Keratinocyte (primary cell): ENCODE data around the gene MS4A18. TPM values are rescaled to one million over a fixed set of nuclear protein-coding genes. Genes with fewer than 3 reads are reported as not detected.

Experiments
- DNase-seq: peaks from one replicate; pipeline ENCODE4 v3.0.0-alpha.2; 2011; ENCODE audit warnings: low read depth, missing footprints, low spot score
- FAIRE-seq: peaks from 2 replicates; lab custom pipeline; 2011; peaks lifted over from hg19 to GRCh38; lab: Jason Lieb, UNC
- H2AFZ ChIP-seq: 2 replicates; pipeline ENCODE4 v1.6.0; 2012; ENCODE audit warnings: low read length, control low read depth, inconsistent platforms; ENCODE audit not compliant: control insufficient read depth
- H3K27ac ChIP-seq: 2 replicates; pipeline ENCODE4 v1.5.1; 2011; ENCODE audit warnings: low read length; ENCODE audit not compliant: control insufficient read depth, insufficient read depth
- H3K27me3 ChIP-seq: 3 replicates; pipeline ENCODE4 v1.6.0; 2011; ENCODE audit warnings: low read length; ENCODE audit not compliant: control insufficient read depth, insufficient read depth; ENCODE audit errors: extremely low read depth
- H3K36me3 ChIP-seq, 2 experiments: 2 replicates in 1 of 2; 3 replicates in 1 of 2; pipeline ENCODE4 v1.5.1; 2011; ENCODE audit warnings: low read length in 2 of 2, mild to moderate bottlenecking in 1 of 2; ENCODE audit not compliant: control insufficient read depth in 2 of 2, insufficient read depth in 2 of 2; ENCODE audit errors: extremely low read depth in 1 of 2
- H3K4me1 ChIP-seq: 3 replicates; pipeline ENCODE4 v1.5.1; 2011; ENCODE audit warnings: low read length; ENCODE audit not compliant: control insufficient read depth, insufficient read depth; ENCODE audit errors: extremely low read depth
- H3K4me2 ChIP-seq: 3 replicates; pipeline ENCODE4 v1.6.0; 2011; ENCODE audit warnings: low read depth, low read length; ENCODE audit not compliant: control insufficient read depth, insufficient read depth; ENCODE audit errors: extremely low read depth
- H3K4me3 ChIP-seq, 3 experiments: fragments of 200-600 bp in 1 of 3; sonication (generic) in 1 of 3; 2 replicates in 2 of 3; 3 replicates in 1 of 3; pipeline ENCODE4 v1.5.1; 2011 to 2016; ENCODE audit warnings: low read length in 3 of 3, mild to moderate bottlenecking in 3 of 3, control low read depth in 2 of 3, inconsistent platforms in 1 of 3, low read depth in 1 of 3, mixed read lengths in 1 of 3, mixed run types in 1 of 3, moderate library complexity in 1 of 3; ENCODE audit not compliant: control insufficient read depth in 2 of 3, insufficient read depth in 2 of 3; ENCODE audit errors: extremely low read depth in 1 of 3
- H3K79me2 ChIP-seq: 2 replicates; pipeline ENCODE4 v1.6.0; 2012; ENCODE audit warnings: low read length; ENCODE audit not compliant: control insufficient read depth, insufficient read depth
- H3K9ac ChIP-seq: 3 replicates; pipeline ENCODE4 v1.6.0; 2011; ENCODE audit warnings: low read length; ENCODE audit not compliant: control insufficient read depth, insufficient read depth; ENCODE audit errors: extremely low read depth
- H3K9me1 ChIP-seq: 3 replicates; pipeline ENCODE4 v1.6.0; 2011; ENCODE audit warnings: low read length; ENCODE audit not compliant: control insufficient read depth, insufficient read depth; ENCODE audit errors: extremely low read depth
- H3K9me3 ChIP-seq: 2 replicates; pipeline ENCODE4 v1.5.1; 2012; ENCODE audit warnings: low read depth, low read length; ENCODE audit not compliant: control insufficient read depth
- H4K20me1 ChIP-seq: 3 replicates; pipeline ENCODE4 v1.6.0; 2011; ENCODE audit warnings: low read length; ENCODE audit not compliant: control insufficient read depth, insufficient read depth; ENCODE audit errors: extremely low read depth
- EZH2 ChIP-seq: IDR thresholded peaks from one replicate; pipeline ENCODE4 v1.6.1; 2012; ENCODE audit warnings: inconsistent platforms, mild to moderate bottlenecking, low read length, moderate library complexity
- dilution Hi-C: fragments of 300-500 bp; cut with MboI; formaldehyde crosslinking; loops from one replicate; pipeline ENCODE4 v1.7.0; 2020; ENCODE audit warnings: low sequenced_read_pairs; ENCODE audit not compliant: extremely low pct_ligation_motif_present
- polyA plus RNA-seq, 5 experiments: library from polyadenylated mRNA; depleted of rRNA in 3 of 5; stranded (reverse) in 3 of 5; stranded (forward) in 1 of 5; unstranded in 1 of 5; fragments of >200 nt; gene quantifications; 1 replicate in 1 of 5; 2 replicates in 3 of 5; 3 replicates in 1 of 5; pipeline versions ENCODE4 v1.2.1 to v1.2.3, GENCODE V29; 2011 to 2012; ENCODE audit warnings: missing spikeins in 2 of 5, low read depth in 1 of 5, low replicate concordance in 1 of 5
- TF ChIP-seq, protein P1 (sequence below), 3 experiments: IDR thresholded peaks in 1 of 3; conservative IDR thresholded peaks in 1 of 3; optimal IDR thresholded peaks in 1 of 3; 2 replicates in 2 of 3; 3 replicates in 1 of 3; pipeline versions ENCODE3 to v1.5.1; 2011; ENCODE audit warnings: low read length in 3 of 3, mild to moderate bottlenecking in 3 of 3, moderate library complexity in 2 of 3, control low read depth in 1 of 3, inconsistent platforms in 1 of 3; ENCODE audit not compliant: insufficient read depth in 2 of 3; ENCODE audit errors: extremely low read depth in 1 of 3

The MS4A18 gene
- polyA plus RNA-seq, 1 donor (not counting 4 experiments of a cell fraction or from before 2014, with no cell fraction given), result not detected

DNA sequence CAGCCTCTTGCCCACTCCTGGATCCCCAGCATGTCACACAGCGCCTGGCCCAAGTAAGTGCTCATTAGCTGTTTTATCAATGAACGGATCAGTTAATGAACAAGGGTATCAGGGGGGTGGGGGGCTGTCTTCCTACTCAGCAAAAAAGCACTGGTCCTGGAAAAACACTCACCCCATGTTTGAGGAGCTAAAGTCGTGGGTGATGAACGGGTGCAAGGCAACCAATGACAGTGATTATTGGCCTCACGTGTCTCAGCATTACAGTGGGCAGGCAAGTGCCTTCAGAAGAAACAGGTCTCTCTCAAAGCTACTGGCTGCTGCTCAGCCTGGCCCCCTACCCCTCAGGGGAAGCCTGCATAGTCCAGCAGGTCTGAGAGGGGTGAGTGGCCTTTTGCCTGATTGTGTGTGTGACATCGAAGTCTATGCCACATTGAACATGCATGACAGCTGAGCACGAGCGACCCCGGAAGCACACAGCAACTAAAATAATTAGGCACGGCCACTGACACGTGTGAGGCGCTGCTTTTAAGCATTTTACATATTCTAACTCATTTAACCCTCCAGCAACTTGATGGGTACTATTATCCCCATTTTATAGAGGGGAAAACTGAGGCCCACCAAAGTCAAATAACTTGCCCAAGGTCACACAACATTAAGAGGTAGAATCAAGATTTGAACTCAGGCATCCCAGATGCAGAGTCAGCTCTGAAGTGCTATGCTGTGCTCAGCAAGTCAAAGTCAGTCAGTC is 58.0 kb downstream of the MS4A18 start:
- H2AFZ ChIP-seq, result no peak overlapping the region
- H3K9me3 ChIP-seq, result no peaks in the 10 kb centered on the region
- H3K4me2 ChIP-seq, result no peak overlapping the region
- no peaks in the 10 kb centered on the region for H3K9me1 ChIP-seq
- peaks cover 2% of the 10 kb centered on the region for H3K4me1 ChIP-seq
- H3K36me3 ChIP-seq, result no peaks in the 10 kb centered on the region
- TF ChIP-seq, protein P1, sequence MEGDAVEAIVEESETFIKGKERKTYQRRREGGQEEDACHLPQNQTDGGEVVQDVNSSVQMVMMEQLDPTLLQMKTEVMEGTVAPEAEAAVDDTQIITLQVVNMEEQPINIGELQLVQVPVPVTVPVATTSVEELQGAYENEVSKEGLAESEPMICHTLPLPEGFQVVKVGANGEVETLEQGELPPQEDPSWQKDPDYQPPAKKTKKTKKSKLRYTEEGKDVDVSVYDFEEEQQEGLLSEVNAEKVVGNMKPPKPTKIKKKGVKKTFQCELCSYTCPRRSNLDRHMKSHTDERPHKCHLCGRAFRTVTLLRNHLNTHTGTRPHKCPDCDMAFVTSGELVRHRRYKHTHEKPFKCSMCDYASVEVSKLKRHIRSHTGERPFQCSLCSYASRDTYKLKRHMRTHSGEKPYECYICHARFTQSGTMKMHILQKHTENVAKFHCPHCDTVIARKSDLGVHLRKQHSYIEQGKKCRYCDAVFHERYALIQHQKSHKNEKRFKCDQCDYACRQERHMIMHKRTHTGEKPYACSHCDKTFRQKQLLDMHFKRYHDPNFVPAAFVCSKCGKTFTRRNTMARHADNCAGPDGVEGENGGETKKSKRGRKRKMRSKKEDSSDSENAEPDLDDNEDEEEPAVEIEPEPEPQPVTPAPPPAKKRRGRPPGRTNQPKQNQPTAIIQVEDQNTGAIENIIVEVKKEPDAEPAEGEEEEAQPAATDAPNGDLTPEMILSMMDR (optimal IDR thresholded peaks at IDR 0.05 in 1 of 3, IDR thresholded peaks at IDR 0.05 in 1 of 3, conservative IDR thresholded peaks at IDR 0.05 in 1 of 3; ENCODE audit: extremely low read depth in 1 of 3, insufficient read depth in 2 of 3, low read length in 3 of 3), result no peak
- no peak for TF ChIP-seq EZH2
- H3K27ac ChIP-seq, result no peak overlapping the region
- no peak overlapping the region for H3K4me3 ChIP-seq
- DNase-seq, result no peak
- H3K9ac ChIP-seq, result no peak overlapping the region
- no peak for FAIRE-seq
- no peaks in the 10 kb centered on the region for H3K79me2 ChIP-seq
- H4K20me1 ChIP-seq, result no peaks in the 10 kb centered on the region
- H3K27me3 ChIP-seq, result peaks cover 7% of the 10 kb centered on the region
- dilution Hi-C loops, result no loop called here

DNA sequence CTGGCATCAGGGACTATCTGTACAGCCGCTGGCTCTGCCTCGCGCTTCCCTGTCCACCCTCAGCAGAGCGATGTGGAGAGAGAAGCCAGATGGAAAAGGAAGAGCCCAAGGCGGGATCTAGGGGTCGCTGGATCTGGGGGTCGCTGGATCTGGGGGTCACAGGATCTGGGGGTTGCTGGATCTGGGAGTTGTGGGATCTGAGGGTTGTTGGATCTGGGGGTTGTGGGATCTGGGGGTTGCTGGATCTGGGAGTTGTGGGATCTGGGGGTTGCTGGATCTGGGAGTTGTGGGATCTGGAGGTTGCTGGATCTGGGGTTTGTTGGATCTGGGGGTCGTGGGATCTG is 58.6 kb downstream of the MS4A18 start:
- no peaks in the 10 kb centered on the region for H4K20me1 ChIP-seq
- H2AFZ ChIP-seq, result no peak overlapping the region
- H3K79me2 ChIP-seq, result no peaks in the 10 kb centered on the region
- H3K9me1 ChIP-seq, result no peaks in the 10 kb centered on the region
- no peaks in the 10 kb centered on the region for H3K9me3 ChIP-seq
- no peaks in the 10 kb centered on the region for H3K4me1 ChIP-seq
- DNase-seq (no peak), FAIRE-seq (no peak)
- peaks cover 7% of the 10 kb centered on the region for H3K27me3 ChIP-seq
- no peak overlapping the region for H3K4me3 ChIP-seq
- no peak overlapping the region for H3K4me2 ChIP-seq
- no peak overlapping the region for H3K27ac ChIP-seq
- dilution Hi-C loops, result no loop called here
- H3K36me3 ChIP-seq, result no peaks in the 10 kb centered on the region
- TF ChIP-seq, protein P1 (optimal IDR thresholded peaks at IDR 0.05 in 1 of 3, IDR thresholded peaks at IDR 0.05 in 1 of 3, conservative IDR thresholded peaks at IDR 0.05 in 1 of 3; ENCODE audit: extremely low read depth in 1 of 3, insufficient read depth in 2 of 3, low read length in 3 of 3), result no peak
- no peak for TF ChIP-seq EZH2
- H3K9ac ChIP-seq, result no peak overlapping the region
